ENCODE results near the gene NCLN.
"Not testable (repeated sequence)": the region's sequence is repeated elsewhere in the genome, so short reads cannot be mapped to it uniquely, and the experiment has no call there.

NCLN gene

GRCh38 chr19:3185461-3186159 lies at the start of gene NCLN:
Gene NCLN (plus strand): TSS chr19:3185930. CDS start chr19:3186031, 101 bp downstream.
- in situ Hi-C loops (cut with MboI; ENCODE audit: low sequenced_read_pairs): no loop called here

- in situ Hi-C loops (cut with MboI; ENCODE audit: low sequenced_read_pairs): no loop called here
Observed at GRCh38 chr19:3135961-3136683, 49.6 kb upstream of the NCLN start, which contains the start of gene GNA15. Gene GNA15 (plus strand): TSS chr19:3136033. CDS start chr19:3136451, 418 bp downstream.

- in situ Hi-C loops (cut with MboI; ENCODE audit: low sequenced_read_pairs): no loop called here
Observed at GRCh38 chr19:3136684-3137055, 49.1 kb upstream of the NCLN start.

- in situ Hi-C loops (cut with MboI; ENCODE audit: low sequenced_read_pairs): no loop called here
Observed at GRCh38 chr19:3137119-3137518, 48.6 kb upstream of the NCLN start.

- in situ Hi-C loops (cut with MboI; ENCODE audit: low sequenced_read_pairs): no loop called here
Observed at GRCh38 chr19:3138268-3138667, 47.5 kb upstream of the NCLN start.

- in situ Hi-C loops (cut with MboI; ENCODE audit: low sequenced_read_pairs): no loop called here
Observed at GRCh38 chr19:3140667-3141038, 45.1 kb upstream of the NCLN start.

- in situ Hi-C loops (cut with MboI; ENCODE audit: low sequenced_read_pairs): no loop called here
Observed at GRCh38 chr19:3142292-3142670, 43.4 kb upstream of the NCLN start.

- in situ Hi-C loops (cut with MboI; ENCODE audit: low sequenced_read_pairs): no loop called here
Observed at GRCh38 chr19:3142781-3143337, 42.9 kb upstream of the NCLN start.

- in situ Hi-C loops (cut with MboI; ENCODE audit: low sequenced_read_pairs): no loop called here
Observed at GRCh38 chr19:3145909-3146676, 39.6 kb upstream of the NCLN start.

GRCh38 chr19:3146677-3147100 lies 39.0 kb upstream of the NCLN start:
- in situ Hi-C loops (cut with MboI; ENCODE audit: low sequenced_read_pairs): no loop called here

GRCh38 chr19:3148503-3148902 lies 37.2 kb upstream of the NCLN start:
- in situ Hi-C loops (cut with MboI; ENCODE audit: low sequenced_read_pairs): no loop called here

- in situ Hi-C loops (cut with MboI; ENCODE audit: low sequenced_read_pairs): no loop called here
Observed at GRCh38 chr19:3149089-3149488, 36.6 kb upstream of the NCLN start.

- in situ Hi-C loops (cut with MboI; ENCODE audit: low sequenced_read_pairs): no loop called here
Observed at GRCh38 chr19:3149526-3150505, 35.9 kb upstream of the NCLN start.

GRCh38 chr19:3150739-3151329 lies 34.9 kb upstream of the NCLN start:
- in situ Hi-C loops (cut with MboI; ENCODE audit: low sequenced_read_pairs): no loop called here

GRCh38 chr19:3151563-3152418 lies 33.9 kb upstream of the NCLN start:
- in situ Hi-C loops (cut with MboI; ENCODE audit: low sequenced_read_pairs): no loop called here

- in situ Hi-C loops (cut with MboI; ENCODE audit: low sequenced_read_pairs): no loop called here
Observed at GRCh38 chr19:3152419-3152780, 33.3 kb upstream of the NCLN start.

GRCh38 chr19:3153286-3154230 lies 32.2 kb upstream of the NCLN start:
- in situ Hi-C loops (cut with MboI; ENCODE audit: low sequenced_read_pairs): no loop called here

- in situ Hi-C loops (cut with MboI; ENCODE audit: low sequenced_read_pairs): not testable (repeated sequence)
Observed at GRCh38 chr19:3154447-3154846, 31.3 kb upstream of the NCLN start.

Data from hTERT RPE-1 (cell line).